GM12878 (cell line): ENCODE measurements around the gene HELZ. TPM values are rescaled to one million over a fixed set of nuclear protein-coding genes. Genes with fewer than 3 reads are reported as not detected.

Experiments
- ATF7 ChIP-seq: fragments of 450-650 bp; IDR thresholded peaks from 2 replicates; pipeline ENCODE4 v1.6.1; 2016; ENCODE audit warnings: low read depth, mild to moderate bottlenecking
- IKZF2 ChIP-seq, 2 experiments: fragments of 450-650 bp; IDR thresholded peaks; 2 replicates each; pipeline ENCODE4 v1.6.1; 2017; ENCODE audit warnings: mild to moderate bottlenecking in 2 of 2, moderate library complexity in 2 of 2
- polyA plus RNA-seq, 11 experiments: library from polyadenylated mRNA; depleted of rRNA in 4 of 11; unstranded in 6 of 11; stranded (reverse) in 5 of 11; fragments of >200 nt; fragmentation: Nextera tagmentation in 4 of 11; fragmentation: Illumina TruSeq in 1 of 11; extraction: Ambion mirVana in 4 of 11; extraction: Trizol in 1 of 11; gene quantifications; 1 replicate in 1 of 11; 2 replicates in 10 of 11; pipeline versions ENCODE4 v1.2.1 to v1.2.3, GENCODE V29; 2011 to 2016; ENCODE audit warnings: inconsistent platforms in 2 of 11, missing spikeins in 2 of 11, low read depth in 1 of 11
- total RNA-seq, 4 experiments: library from RNA; depleted of rRNA in 3 of 4; stranded (reverse); fragments of >200 nt in 3 of 4; fragmentation: Illumina TruSeq in 1 of 4; extraction: Trizol in 1 of 4; gene quantifications; 2 replicates each; pipeline versions ENCODE4 v1.2.1 to v1.2.3, GENCODE V29; 2013 to 2021
- TF ChIP-seq, protein P1 (sequence below): fragments of 450-650 bp; IDR thresholded peaks from 2 replicates; pipeline ENCODE4 v1.6.1; 2017; ENCODE audit warnings: borderline replicate concordance
- TF ChIP-seq, protein P2 (sequence below): fragments of 450-650 bp; IDR thresholded peaks from 2 replicates; pipeline ENCODE4 v1.6.1; 2017; ENCODE audit warnings: mild to moderate bottlenecking, moderate library complexity
- TF ChIP-seq, protein P3 (sequence below): IDR thresholded peaks from 2 replicates; pipeline ENCODE4 v1.6.1; 2011; ENCODE audit warnings: mild to moderate bottlenecking, low read depth, low read length, moderate library complexity; ENCODE audit not compliant: insufficient replicate concordance
- TF ChIP-seq, protein P4 (sequence below): fragments of 450-650 bp; IDR thresholded peaks from 2 replicates; pipeline ENCODE4 v1.6.1; 2016; ENCODE audit warnings: mild to moderate bottlenecking, moderate library complexity, borderline replicate concordance

HELZ gene
- total and polyA plus RNA-seq, 10 of the 15 experiments (the other 5 are each of a cell fraction or from before 2014, with no cell fraction given): 1.5 to 36.8 (median 19.1) TPM

DNA sequence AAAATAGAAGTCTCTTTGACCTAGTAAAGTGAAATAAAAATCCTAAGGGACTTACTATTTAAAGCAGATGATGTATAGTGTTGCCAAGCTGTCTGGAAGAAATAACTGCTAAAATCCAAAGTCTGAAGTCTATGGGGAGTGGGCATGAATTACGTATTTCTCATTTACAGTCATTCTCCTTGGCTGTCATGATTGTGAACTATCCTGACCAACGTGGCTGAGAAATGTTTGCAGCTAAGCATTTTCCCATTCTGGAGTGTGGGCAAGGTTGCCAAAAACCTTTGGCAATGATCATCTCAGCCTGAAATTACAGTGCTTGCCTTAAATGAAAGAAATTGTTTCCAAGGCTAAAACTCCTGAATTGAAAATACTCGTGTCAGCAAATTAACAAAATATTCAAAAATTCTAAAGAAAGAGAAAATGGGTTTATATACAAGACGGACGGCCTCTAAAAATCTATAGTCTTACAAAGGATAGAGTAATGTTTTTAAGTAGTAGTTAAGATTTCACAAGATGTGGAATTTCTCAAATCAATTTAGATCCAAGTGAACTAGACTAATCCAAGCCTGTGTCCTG lies 123.6 kb downstream of the HELZ start (continued):
- TF ChIP-seq, protein P1, sequence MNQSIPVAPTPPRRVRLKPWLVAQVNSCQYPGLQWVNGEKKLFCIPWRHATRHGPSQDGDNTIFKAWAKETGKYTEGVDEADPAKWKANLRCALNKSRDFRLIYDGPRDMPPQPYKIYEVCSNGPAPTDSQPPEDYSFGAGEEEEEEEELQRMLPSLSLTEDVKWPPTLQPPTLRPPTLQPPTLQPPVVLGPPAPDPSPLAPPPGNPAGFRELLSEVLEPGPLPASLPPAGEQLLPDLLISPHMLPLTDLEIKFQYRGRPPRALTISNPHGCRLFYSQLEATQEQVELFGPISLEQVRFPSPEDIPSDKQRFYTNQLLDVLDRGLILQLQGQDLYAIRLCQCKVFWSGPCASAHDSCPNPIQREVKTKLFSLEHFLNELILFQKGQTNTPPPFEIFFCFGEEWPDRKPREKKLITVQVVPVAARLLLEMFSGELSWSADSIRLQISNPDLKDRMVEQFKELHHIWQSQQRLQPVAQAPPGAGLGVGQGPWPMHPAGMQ: no peak
- TF ChIP-seq, protein P2, sequence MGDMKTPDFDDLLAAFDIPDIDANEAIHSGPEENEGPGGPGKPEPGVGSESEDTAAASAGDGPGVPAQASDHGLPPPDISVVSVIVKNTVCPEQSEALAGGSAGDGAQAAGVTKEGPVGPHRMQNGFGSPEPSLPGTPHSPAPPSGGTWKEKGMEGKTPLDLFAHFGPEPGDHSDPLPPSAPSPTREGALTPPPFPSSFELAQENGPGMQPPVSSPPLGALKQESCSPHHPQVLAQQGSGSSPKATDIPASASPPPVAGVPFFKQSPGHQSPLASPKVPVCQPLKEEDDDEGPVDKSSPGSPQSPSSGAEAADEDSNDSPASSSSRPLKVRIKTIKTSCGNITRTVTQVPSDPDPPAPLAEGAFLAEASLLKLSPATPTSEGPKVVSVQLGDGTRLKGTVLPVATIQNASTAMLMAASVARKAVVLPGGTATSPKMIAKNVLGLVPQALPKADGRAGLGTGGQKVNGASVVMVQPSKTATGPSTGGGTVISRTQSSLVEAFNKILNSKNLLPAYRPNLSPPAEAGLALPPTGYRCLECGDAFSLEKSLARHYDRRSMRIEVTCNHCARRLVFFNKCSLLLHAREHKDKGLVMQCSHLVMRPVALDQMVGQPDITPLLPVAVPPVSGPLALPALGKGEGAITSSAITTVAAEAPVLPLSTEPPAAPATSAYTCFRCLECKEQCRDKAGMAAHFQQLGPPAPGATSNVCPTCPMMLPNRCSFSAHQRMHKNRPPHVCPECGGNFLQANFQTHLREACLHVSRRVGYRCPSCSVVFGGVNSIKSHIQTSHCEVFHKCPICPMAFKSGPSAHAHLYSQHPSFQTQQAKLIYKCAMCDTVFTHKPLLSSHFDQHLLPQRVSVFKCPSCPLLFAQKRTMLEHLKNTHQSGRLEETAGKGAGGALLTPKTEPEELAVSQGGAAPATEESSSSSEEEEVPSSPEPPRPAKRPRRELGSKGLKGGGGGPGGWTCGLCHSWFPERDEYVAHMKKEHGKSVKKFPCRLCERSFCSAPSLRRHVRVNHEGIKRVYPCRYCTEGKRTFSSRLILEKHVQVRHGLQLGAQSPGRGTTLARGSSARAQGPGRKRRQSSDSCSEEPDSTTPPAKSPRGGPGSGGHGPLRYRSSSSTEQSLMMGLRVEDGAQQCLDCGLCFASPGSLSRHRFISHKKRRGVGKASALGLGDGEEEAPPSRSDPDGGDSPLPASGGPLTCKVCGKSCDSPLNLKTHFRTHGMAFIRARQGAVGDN: no peak
- TF ChIP-seq, protein P3, sequence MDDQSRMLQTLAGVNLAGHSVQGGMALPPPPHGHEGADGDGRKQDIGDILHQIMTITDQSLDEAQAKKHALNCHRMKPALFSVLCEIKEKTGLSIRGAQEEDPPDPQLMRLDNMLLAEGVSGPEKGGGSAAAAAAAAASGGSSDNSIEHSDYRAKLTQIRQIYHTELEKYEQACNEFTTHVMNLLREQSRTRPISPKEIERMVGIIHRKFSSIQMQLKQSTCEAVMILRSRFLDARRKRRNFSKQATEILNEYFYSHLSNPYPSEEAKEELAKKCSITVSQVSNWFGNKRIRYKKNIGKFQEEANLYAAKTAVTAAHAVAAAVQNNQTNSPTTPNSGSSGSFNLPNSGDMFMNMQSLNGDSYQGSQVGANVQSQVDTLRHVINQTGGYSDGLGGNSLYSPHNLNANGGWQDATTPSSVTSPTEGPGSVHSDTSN: no peak
- TF ChIP-seq IKZF2 (IDR thresholded peaks at IDR 0.05) (no peak), ATF7 (no peak)
- TF ChIP-seq, protein P4, sequence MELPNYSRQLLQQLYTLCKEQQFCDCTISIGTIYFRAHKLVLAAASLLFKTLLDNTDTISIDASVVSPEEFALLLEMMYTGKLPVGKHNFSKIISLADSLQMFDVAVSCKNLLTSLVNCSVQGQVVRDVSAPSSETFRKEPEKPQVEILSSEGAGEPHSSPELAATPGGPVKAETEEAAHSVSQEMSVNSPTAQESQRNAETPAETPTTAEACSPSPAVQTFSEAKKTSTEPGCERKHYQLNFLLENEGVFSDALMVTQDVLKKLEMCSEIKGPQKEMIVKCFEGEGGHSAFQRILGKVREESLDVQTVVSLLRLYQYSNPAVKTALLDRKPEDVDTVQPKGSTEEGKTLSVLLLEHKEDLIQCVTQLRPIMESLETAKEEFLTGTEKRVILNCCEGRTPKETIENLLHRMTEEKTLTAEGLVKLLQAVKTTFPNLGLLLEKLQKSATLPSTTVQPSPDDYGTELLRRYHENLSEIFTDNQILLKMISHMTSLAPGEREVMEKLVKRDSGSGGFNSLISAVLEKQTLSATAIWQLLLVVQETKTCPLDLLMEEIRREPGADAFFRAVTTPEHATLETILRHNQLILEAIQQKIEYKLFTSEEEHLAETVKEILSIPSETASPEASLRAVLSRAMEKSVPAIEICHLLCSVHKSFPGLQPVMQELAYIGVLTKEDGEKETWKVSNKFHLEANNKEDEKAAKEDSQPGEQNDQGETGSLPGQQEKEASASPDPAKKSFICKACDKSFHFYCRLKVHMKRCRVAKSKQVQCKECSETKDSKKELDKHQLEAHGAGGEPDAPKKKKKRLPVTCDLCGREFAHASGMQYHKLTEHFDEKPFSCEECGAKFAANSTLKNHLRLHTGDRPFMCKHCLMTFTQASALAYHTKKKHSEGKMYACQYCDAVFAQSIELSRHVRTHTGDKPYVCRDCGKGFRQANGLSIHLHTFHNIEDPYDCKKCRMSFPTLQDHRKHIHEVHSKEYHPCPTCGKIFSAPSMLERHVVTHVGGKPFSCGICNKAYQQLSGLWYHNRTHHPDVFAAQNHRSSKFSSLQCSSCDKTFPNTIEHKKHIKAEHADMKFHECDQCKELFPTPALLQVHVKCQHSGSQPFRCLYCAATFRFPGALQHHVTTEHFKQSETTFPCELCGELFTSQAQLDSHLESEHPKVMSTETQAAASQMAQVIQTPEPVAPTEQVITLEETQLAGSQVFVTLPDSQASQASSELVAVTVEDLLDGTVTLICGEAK: no peak
